Smooth muscle cell (in vitro differentiated cells): ENCODE data around the gene TRPM4. TPM values are rescaled to one million over a fixed set of nuclear protein-coding genes. Genes with fewer than 3 reads are reported as not detected.

Source experiments
- DNase-seq: peaks from one replicate; lab custom pipeline; 2025; ENCODE audit not compliant: unreplicated experiment; lab: John Stamatoyannopoulos, UW
- H2AFZ ChIP-seq: fragments of 200-600 bp; sonication (generic); 2 replicates; pipeline ENCODE4 v1.6.0; 2016; ENCODE audit warnings: antibody characterized with exemption, low read depth, mild to moderate bottlenecking
- H3F3A ChIP-seq: fragments of 200-600 bp; sonication (generic); 2 replicates; pipeline ENCODE4 v1.6.0; 2017; ENCODE audit warnings: antibody characterized with exemption, low read depth
- H3K27ac ChIP-seq: fragments of 200-600 bp; sonication (generic); 2 replicates; pipeline ENCODE4 v1.5.1; 2016; ENCODE audit warnings: low read depth, mild to moderate bottlenecking
- H3K27me3 ChIP-seq: fragments of 200-600 bp; sonication (generic); 2 replicates; pipeline ENCODE4 v1.6.1; 2016; ENCODE audit warnings: low read depth, mild to moderate bottlenecking
- H3K36me3 ChIP-seq: fragments of 200-600 bp; sonication (generic); 2 replicates; pipeline ENCODE4 v1.5.1; 2016; ENCODE audit warnings: low read depth
- H3K4me1 ChIP-seq: fragments of 200-600 bp; sonication (generic); 2 replicates; pipeline ENCODE4 v1.5.1; 2016; ENCODE audit warnings: low read depth
- H3K4me2 ChIP-seq: fragments of 200-600 bp; sonication (generic); 2 replicates; pipeline ENCODE4 v1.6.0; 2016; ENCODE audit warnings: mild to moderate bottlenecking
- H3K4me3 ChIP-seq: fragments of 200-600 bp; sonication (generic); 2 replicates; pipeline ENCODE4 v1.5.1; 2016; ENCODE audit warnings: mild to moderate bottlenecking
- H3K79me2 ChIP-seq: fragments of 200-600 bp; sonication (generic); 2 replicates; pipeline ENCODE4 v1.6.0; 2016; ENCODE audit warnings: low read depth, mild to moderate bottlenecking
- H3K9ac ChIP-seq: fragments of 200-600 bp; sonication (generic); 2 replicates; pipeline ENCODE4 v1.6.0; 2016; ENCODE audit warnings: low read depth
- H3K9me3 ChIP-seq: fragments of 200-600 bp; sonication (generic); replicated peaks from 2 replicates; pipeline ENCODE4 v1.5.1; 2016; ENCODE audit warnings: low read depth
- H4K20me1 ChIP-seq: fragments of 200-600 bp; sonication (generic); 2 replicates; pipeline ENCODE4 v1.6.0; 2016; ENCODE audit warnings: low read depth
- CTCF ChIP-seq: fragments of 200-600 bp; sonication (generic); IDR thresholded peaks from 2 replicates; pipeline ENCODE4 v1.5.1; 2017; ENCODE audit warnings: borderline replicate concordance, mild to moderate bottlenecking, antibody characterized with exemption; ENCODE audit not compliant: insufficient read depth, poor library complexity, severe bottlenecking
- WGBS: methylation state at CpG from one replicate; pipeline ENCODE4 v1.1.7; 2016; ENCODE audit warnings: low lambda C conversion rate; 5-methylcytosine and 5-hydroxymethylcytosine counted together
- polyA plus RNA-seq: library from polyadenylated mRNA; unstranded; fragments of >200 nt; fragmentation: Nextera tagmentation; extraction: Ambion mirVana; gene quantifications from 2 replicates; pipeline ENCODE4 v1.2.1, GENCODE V29; 2016
- total RNA-seq: library from RNA; depleted of rRNA; stranded (reverse); fragments of >200 nt; gene quantifications from 2 replicates; pipeline ENCODE4 v1.2.3, GENCODE V29; 2014

TRPM4 gene
- total and polyA plus RNA-seq, 2 experiments from 2014 or later = 27.7 to 32.1 TPM

DNA sequence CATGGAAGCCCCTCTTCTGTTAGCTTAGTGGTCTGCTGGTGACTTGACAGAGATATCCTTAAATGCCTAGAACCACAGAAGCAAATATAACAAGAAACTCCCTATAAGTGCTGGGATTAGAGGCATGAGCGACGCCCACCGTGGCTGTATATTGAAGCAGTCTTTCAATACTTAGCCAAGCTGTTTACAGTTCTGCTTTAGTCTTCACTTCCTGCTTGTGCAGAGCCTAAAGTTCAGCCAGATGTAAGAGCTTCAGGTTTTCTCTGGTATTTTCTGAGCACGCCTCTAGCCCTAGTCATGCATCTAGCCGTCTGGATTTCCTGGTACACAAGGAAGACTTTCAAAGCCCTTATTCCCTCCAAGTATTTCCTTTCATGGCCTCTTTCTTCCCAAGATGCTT is 28.5 kb downstream of the TRPM4 start:
- H3K79me2 ChIP-seq = no peaks in the 10 kb centered on the region
- no peaks in the 10 kb centered on the region for H3K9me3 ChIP-seq
- H2AFZ ChIP-seq = no peak overlapping the region
- no peak for TF ChIP-seq CTCF
- no peak for DNase-seq
- no peak overlapping the region for H3K27ac ChIP-seq
- peaks cover 5% of the 10 kb centered on the region for H3K36me3 ChIP-seq
- H3K9ac ChIP-seq = no peak overlapping the region
- H3K27me3 ChIP-seq = no peaks in the 10 kb centered on the region
- no peak overlapping the region for H3K4me2 ChIP-seq
- H3K4me1 ChIP-seq = no peaks in the 10 kb centered on the region
- WGBS = 76% methylated on average over 5 of the region's 5 CpGs
- H4K20me1 ChIP-seq = no peaks in the 10 kb centered on the region
- H3F3A ChIP-seq = no peaks in the 10 kb centered on the region
- H3K4me3 ChIP-seq = no peak overlapping the region

- Histone ChIP-seq H4K20me1 (no peaks in the 10 kb centered on the region), H3K4me3 (no peak overlapping the region), H3K4me1 (no peaks in the 10 kb centered on the region), H3K27me3 (no peaks in the 10 kb centered on the region), H3K27ac (no peak overlapping the region), H3K79me2 (no peaks in the 10 kb centered on the region), H3F3A (no peaks in the 10 kb centered on the region), H3K9ac (no peak overlapping the region), H3K9me3 (no peaks in the 10 kb centered on the region), H3K4me2 (no peak overlapping the region), H3K36me3 (peaks cover 11% of the 10 kb centered on the region), H2AFZ (no peak overlapping the region)
- DNase-seq = no peak
- no peak for TF ChIP-seq CTCF
- WGBS = 94% methylated on average over 20 of the region's 21 CpGs
Measured at GRCh38 chr19:49188626-49189200, 31.1 kb downstream of the TRPM4 start.

DNA sequence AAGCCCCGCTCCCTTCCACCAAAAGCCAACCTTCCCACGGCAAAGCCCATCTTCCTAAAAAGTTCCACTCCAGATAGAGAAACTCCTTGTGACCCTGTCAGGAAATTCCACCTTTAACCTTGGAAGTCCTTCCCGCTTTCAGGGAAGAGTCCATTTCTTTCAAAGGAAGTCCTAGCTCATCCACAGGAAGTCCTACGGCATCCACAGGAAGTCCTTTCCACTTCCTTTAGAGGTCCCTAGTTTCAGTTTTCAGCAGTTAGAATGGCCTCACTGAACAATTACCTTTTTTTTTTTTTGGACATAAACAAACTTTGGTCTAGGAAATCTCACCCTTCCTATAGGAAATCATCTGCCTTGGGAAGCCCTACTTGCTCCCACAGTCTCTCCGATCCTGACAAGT is 31.7 kb downstream of the TRPM4 start:
- Histone ChIP-seq H3K36me3 (peaks cover 11% of the 10 kb centered on the region), H3K79me2 (no peaks in the 10 kb centered on the region), H3K4me2 (no peak overlapping the region), H3K9ac (no peak overlapping the region), H4K20me1 (no peaks in the 10 kb centered on the region), H3K9me3 (no peaks in the 10 kb centered on the region), H3K27me3 (no peaks in the 10 kb centered on the region), H3K4me1 (no peaks in the 10 kb centered on the region), H3K27ac (no peak overlapping the region), H2AFZ (no peak overlapping the region), H3K4me3 (no peak overlapping the region), H3F3A (no peaks in the 10 kb centered on the region)
- no peak for TF ChIP-seq CTCF
- no peak for DNase-seq
- 95% methylated on average over 5 of the region's 5 CpGs for WGBS

GRCh38 chr19:49190781-49191180 is 33.2 kb downstream of the TRPM4 start:
- 97% methylated on average over 3 of the region's 3 CpGs for WGBS
- peaks cover 11% of the 10 kb centered on the region for H3K36me3 ChIP-seq
- H3K9ac ChIP-seq = no peak overlapping the region
- no peak for TF ChIP-seq CTCF
- no peaks in the 10 kb centered on the region for H3K79me2 ChIP-seq
- H4K20me1 ChIP-seq = no peaks in the 10 kb centered on the region
- H2AFZ ChIP-seq = no peak overlapping the region
- H3K27me3 ChIP-seq = no peaks in the 10 kb centered on the region
- no peaks in the 10 kb centered on the region for H3K4me1 ChIP-seq
- no peak overlapping the region for H3K4me2 ChIP-seq
- no peak overlapping the region for H3K27ac ChIP-seq
- H3K4me3 ChIP-seq = no peak overlapping the region
- no peaks in the 10 kb centered on the region for H3F3A ChIP-seq
- no peaks in the 10 kb centered on the region for H3K9me3 ChIP-seq
- no peak for DNase-seq
